ENCODE results near the gene CRYGS. TPM values are rescaled to one million over a fixed set of nuclear protein-coding genes. Genes with fewer than 3 reads are reported as not detected.
"Not testable (repeated sequence)": the region's sequence is repeated elsewhere in the genome, so short reads cannot be mapped to it uniquely, and the experiment has no call there.

CRYGS gene
- total RNA-seq, 2 donors from 2014 or later, result 4.5 to 5.7 TPM

DNA sequence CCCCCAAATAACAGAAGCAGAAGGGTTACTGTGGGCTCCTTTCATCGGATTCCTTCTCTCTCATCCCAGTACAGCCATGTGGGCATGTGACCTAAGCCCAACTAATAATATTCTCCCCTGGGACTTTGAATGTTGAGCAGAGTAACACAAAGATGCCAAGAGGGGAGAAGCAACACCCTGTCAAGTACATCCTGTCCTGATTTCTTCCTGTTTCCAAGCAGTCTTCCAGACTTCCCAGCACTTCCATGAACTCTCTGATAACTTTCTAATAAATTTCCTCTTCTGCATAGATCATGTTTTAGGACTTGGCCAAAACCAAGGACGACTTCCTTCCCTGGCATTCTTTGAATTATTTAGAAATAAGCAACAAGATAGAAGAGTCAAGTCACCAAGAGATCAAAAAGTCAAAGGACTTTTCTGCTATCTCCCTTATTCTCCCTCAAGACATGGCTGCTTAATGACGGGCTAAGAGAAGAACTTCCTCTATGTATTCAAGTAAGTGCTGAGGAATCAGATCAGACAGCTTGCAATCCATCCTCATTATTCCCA lies 37.9 kb downstream of the CRYGS start:
- Mint-ChIP-seq H3K4me3 (no peak overlapping the region), H3K9me3 (no peaks in the 10 kb centered on the region), H3K36me3 (no peaks in the 10 kb centered on the region), H3K27ac (no peak overlapping the region), H3K4me1 (ENCODE audit: low read depth in 2 of 2) (peaks cover 6 to 23% of the 10 kb centered on the region in 2 donors), H3K27me3 (peaks cover 0 to 18% of the 10 kb centered on the region in 2 donors)
- no peak for ATAC-seq
- DNase-seq (ENCODE audit: low spot score), result no peak

DNA sequence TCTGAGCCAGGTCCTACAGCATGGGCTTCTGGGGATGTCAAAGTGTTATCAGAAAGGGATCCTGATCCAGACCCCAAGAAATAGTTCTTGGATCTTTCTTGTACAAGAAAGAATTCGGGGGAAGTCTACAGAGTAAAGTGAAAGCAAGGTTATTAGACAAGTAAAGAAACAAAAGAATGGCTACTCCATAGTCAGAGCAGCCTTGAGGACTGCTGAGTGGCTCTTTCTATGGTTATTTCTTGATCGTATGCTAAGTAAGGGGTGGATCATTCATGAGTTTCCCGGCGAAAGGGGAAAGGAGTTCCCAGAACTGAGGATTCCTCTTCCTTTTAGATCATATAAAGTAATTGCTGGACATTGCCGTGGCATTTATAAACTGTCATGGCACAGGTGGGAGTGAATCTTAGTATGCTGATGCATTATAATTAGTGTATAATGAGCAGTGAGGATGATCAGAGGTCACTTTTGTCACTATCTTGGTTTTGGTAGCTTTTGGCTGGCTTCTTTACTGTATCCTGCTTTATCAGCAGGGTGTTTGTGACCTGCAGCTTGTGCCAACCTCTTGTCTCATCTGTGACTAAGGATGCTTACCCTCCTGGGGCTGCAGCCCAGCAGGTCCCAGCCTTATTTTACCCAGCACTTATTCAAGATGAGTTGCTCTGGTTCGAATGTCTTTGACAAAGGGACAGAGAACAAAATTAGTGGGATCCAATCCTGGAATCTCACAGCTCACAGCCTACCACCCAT lies 41.0 kb downstream of the CRYGS start:
- ATAC-seq, result peak in 1 of 2 donors; percentile 39

DNA sequence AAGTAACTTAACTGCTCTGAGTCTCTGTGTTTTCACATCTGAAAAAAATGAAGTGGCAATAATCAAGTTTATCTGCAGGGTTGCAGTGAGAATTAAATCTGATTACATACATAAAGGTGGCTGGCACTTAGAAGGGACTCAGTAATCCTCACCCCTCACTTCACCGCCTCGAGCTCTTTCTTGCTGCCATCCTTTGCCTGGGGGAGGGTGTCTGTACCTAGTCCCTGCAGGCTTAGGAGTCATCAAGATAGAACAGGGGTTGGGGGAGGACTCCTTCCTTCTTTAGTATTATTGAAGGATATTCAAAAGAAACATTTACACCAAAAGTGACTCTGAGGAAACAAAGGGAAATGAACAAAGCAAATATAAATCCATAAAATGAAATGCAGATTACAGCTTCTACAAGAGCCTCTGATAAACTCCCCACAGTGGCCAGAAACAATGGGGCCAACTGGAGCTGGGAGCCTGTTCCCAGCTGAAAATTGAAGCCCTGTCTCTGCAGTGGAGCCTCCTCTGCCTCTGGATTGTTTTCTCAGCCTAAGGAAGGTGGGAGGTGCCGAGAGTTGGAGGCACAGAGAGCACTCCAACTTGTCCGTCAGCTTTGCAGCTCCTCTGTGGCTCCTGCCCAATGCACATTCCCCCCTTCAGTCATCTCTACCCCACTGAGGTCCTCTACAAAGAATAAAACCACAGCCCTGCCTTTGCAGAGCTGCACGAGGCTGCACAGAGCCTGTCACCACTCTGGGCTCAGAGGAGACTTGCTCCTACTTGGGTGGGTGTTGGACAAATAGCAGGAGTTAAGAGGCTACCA lies 41.8 kb downstream of the CRYGS start:
- peak overlapping the region; percentile 79 for H3K4me3 Mint-ChIP-seq

More for the DNA sequence above, 41.0 kb downstream of the CRYGS start:
- Mint-ChIP-seq H3K36me3 (peaks cover 6% of the 10 kb centered on the region), H3K4me3 (peak overlapping the region; percentile 79), H3K27ac (peak overlapping the region in 1 of 2 donors; percentile 29), H3K4me1 (ENCODE audit: low read depth in 2 of 2) (peaks cover 6 to 15% of the 10 kb centered on the region in 2 donors), H3K9me3 (peaks cover 4% of the 10 kb centered on the region), H3K27me3 (peaks cover 0 to 21% of the 10 kb centered on the region in 2 donors)
- DNase-seq (ENCODE audit: low spot score), result no peak

DNA sequence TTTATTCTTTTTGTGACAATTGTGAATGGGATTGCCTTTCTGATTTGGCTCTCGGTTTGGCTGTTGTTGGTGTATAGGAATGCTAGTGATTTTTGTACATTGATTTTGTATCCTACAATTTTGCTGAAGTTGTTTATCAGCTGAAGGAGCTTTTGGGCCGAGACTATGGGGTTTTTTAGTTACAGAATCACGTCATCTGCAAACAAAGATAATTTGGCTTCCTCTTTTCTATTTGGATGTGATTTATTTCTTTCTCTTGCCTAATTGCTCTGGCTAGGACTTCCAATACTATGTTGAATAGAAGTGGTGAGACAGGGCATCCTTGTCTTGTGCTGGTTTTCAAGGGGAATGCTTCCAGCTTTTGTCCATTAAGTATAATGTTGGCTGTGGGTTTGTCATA lies 44.2 kb downstream of the CRYGS start:
- H3K9me3 Mint-ChIP-seq; H3K36me3 Mint-ChIP-seq; H3K4me3 Mint-ChIP-seq; H3K27ac Mint-ChIP-seq; ATAC-seq; H3K27me3 Mint-ChIP-seq; DNase-seq (ENCODE audit: low spot score): not testable (repeated sequence)
- H3K4me1 Mint-ChIP-seq (ENCODE audit: low read depth in 2 of 2), result peaks cover 6 to 15% of the 10 kb centered on the region in 2 donors

More for the DNA sequence above, 41.8 kb downstream of the CRYGS start:
- Mint-ChIP-seq H3K9me3 (peaks cover 4% of the 10 kb centered on the region), H3K4me1 (ENCODE audit: low read depth in 2 of 2) (peaks cover 6 to 15% of the 10 kb centered on the region in 2 donors), H3K27me3 (peaks cover 0 to 21% of the 10 kb centered on the region in 2 donors), H3K27ac (peak overlapping the region in 1 of 2 donors; percentile 29), H3K36me3 (peaks cover 6% of the 10 kb centered on the region)
- ATAC-seq (peak in 1 of 2 donors; percentile 83), DNase-seq (ENCODE audit: low spot score) (no peak)

DNA sequence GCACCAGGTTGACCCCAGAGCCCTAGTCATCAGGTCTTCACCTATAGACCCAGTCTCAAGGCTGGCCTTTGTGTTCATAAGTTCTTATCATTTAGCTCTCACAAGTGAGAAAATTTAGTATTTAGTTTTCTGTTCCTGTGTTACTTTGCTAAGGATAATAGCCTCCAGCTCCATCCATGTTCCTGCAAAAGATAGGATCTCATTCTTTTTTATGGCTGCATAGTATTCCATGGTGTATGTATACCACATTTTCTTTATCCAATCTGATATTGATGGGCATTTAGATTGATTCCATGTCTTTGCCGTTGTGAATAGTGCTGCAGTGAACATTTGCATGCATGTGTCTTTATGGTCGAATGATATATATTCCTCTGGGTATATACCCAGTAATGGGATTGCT lies 46.2 kb downstream of the CRYGS start:
- not testable (repeated sequence) for H3K36me3 Mint-ChIP-seq; ATAC-seq; H3K27me3 Mint-ChIP-seq; H3K9me3 Mint-ChIP-seq; DNase-seq (ENCODE audit: low spot score); H3K27ac Mint-ChIP-seq; H3K4me1 Mint-ChIP-seq (ENCODE audit: low read depth in 2 of 2); H3K4me3 Mint-ChIP-seq

DNA sequence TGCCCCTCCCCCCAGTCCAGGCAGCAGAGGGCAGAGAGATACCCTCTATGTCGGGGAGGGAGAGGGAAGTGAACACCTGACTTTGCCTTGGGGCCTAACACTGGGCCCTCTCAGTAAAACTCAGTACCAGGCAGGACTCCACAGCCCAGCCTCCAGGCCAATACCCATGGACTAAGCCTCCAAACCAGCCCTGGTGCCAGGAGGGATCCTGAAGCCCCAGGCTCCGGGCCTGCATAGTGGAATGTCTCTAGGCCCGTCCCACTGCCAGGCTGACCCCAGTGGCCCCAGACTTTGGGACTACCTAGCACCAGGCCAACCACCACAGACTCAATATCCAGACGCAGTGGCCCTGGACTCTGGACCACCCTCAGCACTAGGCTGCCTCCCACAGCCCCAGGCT lies 46.6 kb downstream of the CRYGS start:
- H3K27me3 Mint-ChIP-seq, result peaks cover 5 to 7% of the 10 kb centered on the region in 2 donors
- H3K27ac Mint-ChIP-seq, result no peak overlapping the region
- peaks cover 4% of the 10 kb centered on the region for H3K9me3 Mint-ChIP-seq
- H3K36me3 Mint-ChIP-seq, result peaks cover 6% of the 10 kb centered on the region
- DNase-seq (ENCODE audit: low spot score) (no peak), ATAC-seq (peak in 1 of 2 donors; percentile 52)
- peaks cover under 1 to 3% of the 10 kb centered on the region in 2 donors for H3K4me1 Mint-ChIP-seq (ENCODE audit: low read depth in 2 of 2)
- no peak overlapping the region for H3K4me3 Mint-ChIP-seq

DNA sequence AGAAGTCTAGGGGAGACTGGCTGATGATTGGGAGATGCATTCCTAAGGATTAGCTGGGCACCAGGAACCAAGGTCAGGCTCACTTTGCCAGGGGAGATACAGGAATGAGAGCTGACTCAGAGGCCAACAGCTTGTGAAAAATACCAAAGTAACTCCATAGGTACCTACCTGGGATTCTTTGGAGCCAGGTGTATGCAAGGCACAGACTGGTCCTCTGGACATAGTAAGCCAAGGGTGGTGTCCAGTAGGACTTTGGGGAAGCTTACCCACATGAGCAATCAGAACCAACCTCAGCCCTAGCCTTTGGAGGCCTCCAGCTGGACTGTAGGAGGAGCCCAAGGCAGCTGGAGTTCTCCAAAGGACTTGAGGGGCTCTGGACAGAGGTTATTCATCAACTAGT lies 47.5 kb downstream of the CRYGS start:
- DNase-seq (ENCODE audit: low spot score) (no peak), ATAC-seq (no peak)
- no peaks in the 10 kb centered on the region for H3K4me1 Mint-ChIP-seq (ENCODE audit: low read depth in 2 of 2)
- peaks cover 6% of the 10 kb centered on the region for H3K36me3 Mint-ChIP-seq
- peaks cover 5 to 7% of the 10 kb centered on the region in 2 donors for H3K27me3 Mint-ChIP-seq
- no peak overlapping the region for H3K4me3 Mint-ChIP-seq
- H3K9me3 Mint-ChIP-seq, result peaks cover 4% of the 10 kb centered on the region
- no peak overlapping the region for H3K27ac Mint-ChIP-seq

DNA sequence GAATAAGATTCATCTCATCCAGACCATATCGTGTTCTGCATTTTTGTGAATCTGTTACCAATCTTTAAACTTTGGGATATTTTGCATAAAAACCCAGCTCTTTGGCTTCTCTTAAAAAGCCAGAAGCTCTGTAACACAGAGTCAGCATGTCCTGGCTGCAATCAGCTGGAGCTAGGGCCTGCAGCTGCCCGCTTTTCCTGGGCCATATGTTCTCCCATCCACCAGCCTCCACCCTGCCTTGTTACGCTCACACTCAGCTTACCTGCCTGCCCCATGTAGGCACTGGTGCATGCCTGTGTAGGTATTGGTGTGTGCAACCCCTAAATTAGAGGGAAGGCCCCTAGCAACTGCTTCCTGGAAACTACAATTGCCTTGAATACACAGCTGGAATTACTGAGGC lies 48.2 kb downstream of the CRYGS start:
- Mint-ChIP-seq H3K27ac (no peak overlapping the region), H3K36me3 (peaks cover 6% of the 10 kb centered on the region), H3K9me3 (peaks cover 4% of the 10 kb centered on the region), H3K4me1 (ENCODE audit: low read depth in 2 of 2) (no peaks in the 10 kb centered on the region), H3K27me3 (peaks cover 5 to 11% of the 10 kb centered on the region in 2 donors), H3K4me3 (no peak overlapping the region)
- no peak for ATAC-seq
- no peak for DNase-seq (ENCODE audit: low spot score)

DNA sequence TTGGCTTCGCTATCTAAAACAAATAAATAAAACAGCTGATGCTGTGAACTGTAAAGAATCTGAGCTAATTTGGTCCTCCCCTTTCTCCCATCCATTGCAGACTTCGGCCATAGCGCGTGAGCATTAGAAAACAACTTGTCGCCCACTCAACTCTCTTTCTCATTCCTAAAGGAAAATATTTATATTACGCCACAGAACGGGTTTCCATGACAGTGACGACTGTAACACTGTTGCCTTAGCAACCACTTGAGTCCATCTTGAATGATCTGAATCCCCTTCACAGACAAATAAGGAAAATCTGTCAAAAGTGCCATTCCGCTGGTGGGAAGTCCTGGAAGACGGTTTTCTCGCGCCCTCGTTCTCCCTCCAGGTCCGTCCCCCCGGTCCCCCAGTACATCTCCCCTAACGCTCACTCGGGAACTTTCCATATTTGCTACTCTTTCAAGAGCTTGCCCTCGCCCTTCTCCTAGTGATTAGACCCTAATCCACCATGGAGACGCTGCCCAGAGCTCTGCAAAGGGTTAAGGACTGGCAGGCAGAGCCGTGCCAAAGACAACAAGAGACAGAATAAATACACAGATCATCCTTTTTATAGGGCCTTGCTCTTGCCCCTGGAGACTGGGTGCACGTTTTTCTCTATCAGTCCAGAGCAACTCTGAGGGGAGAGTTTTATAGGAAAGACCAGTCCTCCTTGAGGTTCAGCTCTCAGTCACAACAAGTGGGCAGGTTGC lies 50.5 kb downstream of the CRYGS start:
- Mint-ChIP-seq H3K36me3 (peaks cover under 1% of the 10 kb centered on the region), H3K27ac (no peak overlapping the region), H3K9me3 (no peaks in the 10 kb centered on the region), H3K4me3 (no peak overlapping the region), H3K27me3 (peaks cover 9 to 19% of the 10 kb centered on the region in 2 donors), H3K4me1 (ENCODE audit: low read depth in 2 of 2) (no peaks in the 10 kb centered on the region)
- no peak for DNase-seq (ENCODE audit: low spot score)
- ATAC-seq, result no peak

DNA sequence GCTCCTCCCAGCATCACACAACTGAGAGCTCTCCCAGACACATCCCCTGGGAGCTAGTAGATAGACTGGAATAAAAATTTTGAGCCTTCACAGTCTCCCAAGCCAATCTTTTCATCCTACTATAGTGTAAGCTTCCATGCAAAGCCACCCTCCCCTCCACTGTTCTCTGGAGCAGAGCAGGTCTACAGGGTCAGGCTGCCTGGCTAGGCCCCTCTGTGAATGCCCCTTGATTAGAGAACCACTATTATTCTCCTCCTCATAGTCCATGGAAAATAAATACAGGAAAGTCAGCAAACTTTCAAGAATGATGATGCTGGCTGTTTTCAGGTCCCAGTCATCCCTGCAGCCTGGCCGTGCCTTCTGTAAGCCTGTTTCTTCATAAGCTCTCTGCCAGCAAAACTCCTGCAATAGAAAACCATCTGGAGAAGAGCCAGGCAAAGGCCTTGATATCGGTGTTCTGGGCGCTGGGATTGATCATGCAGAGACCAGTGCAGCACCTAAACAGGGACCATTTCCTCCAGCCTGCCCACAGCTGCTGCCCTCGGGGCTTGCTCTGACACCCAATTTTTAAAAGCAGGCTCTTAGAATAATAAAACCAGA lies 51.7 kb downstream of the CRYGS start:
- H3K36me3 Mint-ChIP-seq, result no peaks in the 10 kb centered on the region
- no peaks in the 10 kb centered on the region for H3K9me3 Mint-ChIP-seq
- no peak overlapping the region for H3K27ac Mint-ChIP-seq
- no peak overlapping the region for H3K4me3 Mint-ChIP-seq
- H3K4me1 Mint-ChIP-seq (ENCODE audit: low read depth in 2 of 2), result no peaks in the 10 kb centered on the region
- H3K27me3 Mint-ChIP-seq, result peaks cover 11 to 19% of the 10 kb centered on the region in 2 donors
- DNase-seq (ENCODE audit: low spot score) (no peak), ATAC-seq (peak in 1 of 2 donors; percentile 15)

DNA sequence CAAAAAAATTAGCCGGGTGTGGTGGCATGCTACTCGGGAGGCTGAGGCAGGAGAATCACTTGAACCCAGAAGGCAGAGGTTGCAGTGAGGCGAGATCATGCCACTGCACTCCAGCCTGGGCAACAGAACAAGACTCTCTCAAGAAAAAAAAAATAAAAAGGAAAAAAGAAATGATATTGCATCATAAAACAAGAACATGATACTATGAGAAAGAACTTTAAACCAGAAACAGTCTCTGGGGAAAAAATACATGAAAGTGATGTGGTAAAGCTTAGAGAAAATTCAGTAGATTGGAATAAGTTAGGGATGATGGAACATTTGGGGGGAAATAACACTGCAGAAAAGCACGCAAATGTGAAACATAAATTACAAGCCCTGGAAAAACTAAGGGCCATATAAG lies 54.7 kb downstream of the CRYGS start:
- ATAC-seq (no peak), DNase-seq (ENCODE audit: low spot score) (no peak)
- Mint-ChIP-seq H3K9me3 (no peaks in the 10 kb centered on the region), H3K27me3 (peaks cover 11 to 19% of the 10 kb centered on the region in 2 donors), H3K36me3 (no peaks in the 10 kb centered on the region), H3K4me1 (ENCODE audit: low read depth in 2 of 2) (no peaks in the 10 kb centered on the region), H3K4me3 (no peak overlapping the region), H3K27ac (no peak overlapping the region)
